ENCODE data around the gene EXOC5. TPM values are rescaled to one million over a fixed set of nuclear protein-coding genes. Genes with fewer than 3 reads are reported as not detected.

EXOC5 gene
- polyA plus RNA-seq, 1 experiment, result 24.0 TPM

GRCh38 chr14:57291692-57292647 is 23.3 kb upstream of the EXOC5 start:
- H3K27me3 ChIP-seq (ENCODE audit: control insufficient read depth, insufficient read depth, low read length), result no peaks in the 10 kb centered on the region
- ChIA-PET POLR2A (no interaction called here), CTCF (no interaction called here)
- no peak for DNase-seq (ENCODE audit: low read depth)
- no peak for TF ChIP-seq CTCF (IDR thresholded peaks at IDR 0.05; ENCODE audit: insufficient read depth, low read depth, low read length)
- no peak overlapping the region for H3K4me3 ChIP-seq (ENCODE audit: low read depth, low read length)
- H3K36me3 ChIP-seq (ENCODE audit: control insufficient read depth, insufficient read depth, low read length), result no peaks in the 10 kb centered on the region

GRCh38 chr14:57290751-57291150 is 22.0 kb upstream of the EXOC5 start:
- no peak overlapping the region for H3K4me3 ChIP-seq (ENCODE audit: low read depth, low read length)
- CTCF ChIA-PET, result interaction anchor here (1.4 kb wide), 1 partner anchor 10 kb away, joined by 5 read pairs; no protein-coding TSS in a partner anchor
- POLR2A ChIA-PET, result no interaction called here
- no peaks in the 10 kb centered on the region for H3K27me3 ChIP-seq (ENCODE audit: control insufficient read depth, insufficient read depth, low read length)
- H3K36me3 ChIP-seq (ENCODE audit: control insufficient read depth, insufficient read depth, low read length), result no peaks in the 10 kb centered on the region
- TF ChIP-seq CTCF (IDR thresholded peaks at IDR 0.05; ENCODE audit: insufficient read depth, low read depth, low read length), result no peak
- no peak for DNase-seq (ENCODE audit: low read depth)

GRCh38 chr14:57287745-57288144 is 19.0 kb upstream of the EXOC5 start:
- POLR2A ChIA-PET, result no interaction called here
- CTCF ChIA-PET, result no interaction called here
- no peak for TF ChIP-seq CTCF (IDR thresholded peaks at IDR 0.05; ENCODE audit: insufficient read depth, low read depth, low read length)

GRCh38 chr14:57277062-57277461 is 8.4 kb upstream of the EXOC5 start:
- DNase-seq (ENCODE audit: low read depth), result no peak
- POLR2A ChIA-PET, result no interaction called here
- Histone ChIP-seq H3K27me3 (ENCODE audit: control insufficient read depth, insufficient read depth, low read length) (no peaks in the 10 kb centered on the region), H3K4me3 (ENCODE audit: low read depth, low read length) (no peak overlapping the region), H3K36me3 (ENCODE audit: control insufficient read depth, insufficient read depth, low read length) (peaks cover 4% of the 10 kb centered on the region; the same call in 1 of the 2 replicates)
- TF ChIP-seq CTCF (IDR thresholded peaks at IDR 0.05; ENCODE audit: insufficient read depth, low read depth, low read length), result no peak
- CTCF ChIA-PET, result no interaction called here

More at GRCh38 chr14:57287745-57288144, 19.0 kb upstream of the EXOC5 start:
- Histone ChIP-seq H3K4me3 (ENCODE audit: low read depth, low read length) (no peak overlapping the region), H3K36me3 (ENCODE audit: control insufficient read depth, insufficient read depth, low read length) (peaks cover 3% of the 10 kb centered on the region), H3K27me3 (ENCODE audit: control insufficient read depth, insufficient read depth, low read length) (no peaks in the 10 kb centered on the region)
- DNase-seq (ENCODE audit: low read depth), result no peak

GRCh38 chr14:57275023-57275664 is 6.4 kb upstream of the EXOC5 start:
- DNase-seq (ENCODE audit: low read depth), result no peak
- Histone ChIP-seq H3K27me3 (ENCODE audit: control insufficient read depth, insufficient read depth, low read length) (no peaks in the 10 kb centered on the region), H3K36me3 (ENCODE audit: control insufficient read depth, insufficient read depth, low read length) (peaks cover 4% of the 10 kb centered on the region; the same call in 1 of the 2 replicates), H3K4me3 (ENCODE audit: low read depth, low read length) (no peak overlapping the region)
- ChIA-PET POLR2A (no interaction called here), CTCF (no interaction called here)
- no peak for TF ChIP-seq CTCF (IDR thresholded peaks at IDR 0.05; ENCODE audit: insufficient read depth, low read depth, low read length)
